ENCODE data around the gene RPL31. TPM values are rescaled to one million over a fixed set of nuclear protein-coding genes. Genes with fewer than 3 reads are reported as not detected.

The RPL31 gene
- total and polyA plus RNA-seq, 9 of the 15 experiments (the other 6 are each of a cell fraction or from before 2014, with no cell fraction given) = 1,176 to 6,037 (median 2,997) TPM

- ChIA-PET CTCF (ENCODE audit: low intra/inter-chr PET ratio) (no interaction called here), POLR2A (interaction anchor here (0.5 to 2.5 kb wide), 24 partner anchors 10 to 943 kb away, joined by 3 to 17 read pairs (median 3); partner anchors contain the start of genes MAP4K4 and RNF149)
- FAIRE-seq (peak; percentile 55), DNase-seq (ENCODE audit: extremely low read depth in 1 of 4, low spot score in 3 of 4) (peak; percentile 22 to 30 (median 28)), ATAC-seq (peak; percentile 37)
- peak overlapping the region; percentile 83 to 99 for H3K9ac ChIP-seq (ENCODE audit: insufficient read depth in 1 of 2, low read depth in 2 of 2, low read length in 2 of 2)
- intact Hi-C loops (cut with micrococcal nuclease) = no loop called here
- peaks cover 18% of the 10 kb centered on the region in 2 experiments; a peak in 4 of 5 replicates for H3K4me1 ChIP-seq (replicated peaks in 1 of 2; ENCODE audit: control insufficient read depth in 2 of 2, insufficient read depth in 2 of 2, low read length in 2 of 2)
- no peaks in the 10 kb centered on the region for H3K9me3 ChIP-seq (replicated peaks; ENCODE audit: control insufficient read depth, insufficient read depth, low read depth, low read length)
- WGBS (ENCODE audit: insufficient coverage, low coverage, missing lambda C conversion rate) = 0% methylated on average over 26 of the region's 26 CpGs
- H3K9me1 ChIP-seq (ENCODE audit: control insufficient read depth, insufficient read depth, low read length) = no peaks in the 10 kb centered on the region
- H4K20me1 ChIP-seq (replicated peaks; ENCODE audit: control insufficient read depth, insufficient read depth, low read length) = peaks cover 25% of the 10 kb centered on the region; the same call in 1 of the 2 replicates
- H3K4me3 ChIP-seq = peak overlapping the region; percentile 86
- peak overlapping the region; percentile 85 for H3K27ac ChIP-seq (ENCODE audit: extremely low read depth, low read depth, low read length)
- no peaks in the 10 kb centered on the region for H3K27me3 ChIP-seq (ENCODE audit: control insufficient read depth in 2 of 2, insufficient read depth in 2 of 2, low read length in 2 of 2)
- BruUV-seq (replicated peaks) = TSS peak; percentile 53
- peak overlapping the region; percentile 54 for H2AFZ ChIP-seq (ENCODE audit: low read depth, low read length)
- in situ Hi-C loops (cut with MboI) = no loop called here
- peaks cover 53% of the 10 kb centered on the region for H3K36me3 ChIP-seq (ENCODE audit: control insufficient read depth, insufficient read depth, low read length)
- H3K4me2 ChIP-seq (ENCODE audit: insufficient read depth, low read length) = peak overlapping the region; percentile 94
- H3K79me2 ChIP-seq (ENCODE audit: control insufficient read depth, insufficient read depth, low read length) = peaks cover 54% of the 10 kb centered on the region
- TF ChIP-seq HLTF (IDR thresholded peaks at IDR 0.05) (no peak), ZNF507 (tag; conservative IDR thresholded peaks at IDR 0.05) (no peak), MEF2A (IDR thresholded peaks at IDR 0.05; ENCODE audit: control insufficient read depth, low read depth, low read length) (no peak), HINFP (tag; conservative IDR thresholded peaks at IDR 0.05; ENCODE audit: low read depth) (0 out of 2 replicates have a peak, but pooled peaks have one; percentile 5), CHAMP1 (IDR thresholded peaks at IDR 0.05) (no peak), SRSF1 (IDR thresholded peaks at IDR 0.05; ENCODE audit: low read depth, low read length) (no peak), MLLT1 (IDR thresholded peaks at IDR 0.05) (0 out of 4 replicates have a peak, but pooled peaks of 1 of the 2 experiments have one; percentile 8), SIN3A (IDR thresholded peaks at IDR 0.05; ENCODE audit: borderline replicate concordance in 2 of 2, control insufficient read depth in 1 of 2, low read depth in 2 of 2, low read length in 2 of 2) (peak in 1 of 2 experiments; percentile 5; a peak in 1 of 4 replicates), MYC (IDR thresholded peaks at IDR 0.05; ENCODE audit: low read depth, low read length) (no peak), MYC (CRISPR knock-in tag; IDR thresholded peaks at IDR 0.05; ENCODE audit: borderline replicate concordance, low read depth) (no peak), SMAD1 (IDR thresholded peaks at IDR 0.05; ENCODE audit: low read depth, low read length, partially characterized antibody) (no peak), ZNF695 (CRISPR knock-in tag; IDR thresholded peaks at IDR 0.05) (no peak), CBFA2T2 (conservative IDR thresholded peaks at IDR 0.05) (no peak), ZNF212 (CRISPR knock-in tag; IDR thresholded peaks at IDR 0.05) (0 out of 2 replicates have a peak, but pooled peaks have one; percentile 26), HDAC1 (IDR thresholded peaks at IDR 0.05) (0 out of 4 replicates have a peak, but pooled peaks of 1 of the 2 experiments have one; percentile 1), BRD4 (IDR thresholded peaks at IDR 0.05) (peak; percentile 65), WHSC1 (IDR thresholded peaks at IDR 0.05; ENCODE audit: low read length) (no peak)
Measured at GRCh38 chr2:101002562-101003277, 631 bp downstream of the RPL31 start.
